ENCODE results near the gene ADGRG6. TPM values are rescaled to one million over a fixed set of nuclear protein-coding genes. Genes with fewer than 3 reads are reported as not detected.
A peak's percentile ranks its signal among the peaks of the same experiment; 100 is the strongest.

Gene ADGRG6
- polyA plus RNA-seq, 2 donors, result 6.8 to 7.0 TPM

DNA sequence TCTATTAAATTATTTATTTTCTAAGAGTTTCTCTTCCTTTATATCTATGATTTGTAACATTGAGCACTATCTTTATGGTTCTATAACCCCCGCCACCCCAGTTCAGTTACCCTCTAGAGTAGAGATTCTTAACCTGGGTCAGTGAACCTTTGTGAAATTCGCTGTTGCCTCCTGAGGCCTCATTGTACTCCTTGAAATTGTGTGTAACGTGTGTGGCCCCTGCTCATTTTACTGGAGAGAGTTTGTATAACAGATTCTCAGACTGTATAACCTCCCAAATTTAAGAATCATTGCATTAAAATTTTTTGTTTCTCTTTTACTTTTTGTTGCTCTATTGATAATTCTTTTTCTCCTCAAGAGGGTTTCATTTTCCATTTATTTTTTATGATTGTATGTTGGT is 65.3 kb downstream of the ADGRG6 start:
- H3K4me1 ChIP-seq (ENCODE audit: control insufficient read depth in 2 of 2, insufficient read depth in 2 of 2, low read length in 1 of 2), result no peaks in the 10 kb centered on the region
- H3K4me3 ChIP-seq (ENCODE audit: low read depth in 1 of 2, low read length in 2 of 2), result no peak overlapping the region
- no peaks in the 10 kb centered on the region for H3K27me3 ChIP-seq (ENCODE audit: control insufficient read depth in 1 of 2, insufficient read depth in 2 of 2, low read length in 2 of 2)
- no peaks in the 10 kb centered on the region for H3K36me3 ChIP-seq (ENCODE audit: control insufficient read depth in 2 of 2, insufficient read depth in 2 of 2, low read length in 1 of 2)
- H3K27ac ChIP-seq (ENCODE audit: low read depth in 2 of 2, low read length in 1 of 2), result no peak overlapping the region
- WGBS, 2 donors, result 89 to 94% methylated on average over 3 of the region's 3 CpGs
- H3K9me3 ChIP-seq (ENCODE audit: control insufficient read depth in 2 of 2, insufficient read depth in 1 of 2, low read depth in 1 of 2, low read length in 1 of 2), result no peaks in the 10 kb centered on the region

DNA sequence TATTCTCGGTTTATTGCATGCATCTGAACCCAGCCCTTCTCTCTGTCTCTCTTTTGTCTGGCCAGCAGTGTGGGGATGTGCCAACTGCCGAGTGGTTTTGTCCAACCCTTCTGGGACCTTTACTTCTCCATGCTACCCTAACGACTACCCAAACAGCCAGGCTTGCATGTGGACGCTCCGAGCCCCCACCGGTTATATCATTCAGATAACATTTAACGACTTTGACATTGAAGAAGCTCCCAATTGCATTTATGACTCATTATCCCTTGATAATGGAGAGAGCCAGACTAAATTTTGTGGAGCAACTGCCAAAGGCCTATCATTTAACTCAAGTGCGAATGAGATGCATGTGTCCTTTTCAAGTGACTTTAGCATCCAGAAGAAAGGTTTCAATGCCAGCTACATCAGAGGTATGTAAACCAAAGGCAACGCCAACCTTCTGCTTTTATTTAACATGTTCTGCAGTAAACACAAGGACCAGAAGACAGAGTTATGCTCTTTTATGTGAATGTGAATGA is 65.8 kb downstream of the ADGRG6 start:
- no peaks in the 10 kb centered on the region for H3K4me1 ChIP-seq (ENCODE audit: control insufficient read depth in 2 of 2, insufficient read depth in 2 of 2, low read length in 1 of 2)
- H3K27ac ChIP-seq (ENCODE audit: low read depth in 2 of 2, low read length in 1 of 2), result no peak overlapping the region
- H3K27me3 ChIP-seq (ENCODE audit: control insufficient read depth in 1 of 2, insufficient read depth in 2 of 2, low read length in 2 of 2), result no peaks in the 10 kb centered on the region
- no peaks in the 10 kb centered on the region for H3K9me3 ChIP-seq (ENCODE audit: control insufficient read depth in 2 of 2, insufficient read depth in 1 of 2, low read depth in 1 of 2, low read length in 1 of 2)
- H3K4me3 ChIP-seq (ENCODE audit: low read depth in 1 of 2, low read length in 2 of 2), result no peak overlapping the region
- 77 to 82% methylated on average over 9 of the region's 9 CpGs for WGBS, 2 donors
- H3K36me3 ChIP-seq (ENCODE audit: control insufficient read depth in 2 of 2, insufficient read depth in 2 of 2, low read length in 1 of 2), result no peaks in the 10 kb centered on the region

DNA sequence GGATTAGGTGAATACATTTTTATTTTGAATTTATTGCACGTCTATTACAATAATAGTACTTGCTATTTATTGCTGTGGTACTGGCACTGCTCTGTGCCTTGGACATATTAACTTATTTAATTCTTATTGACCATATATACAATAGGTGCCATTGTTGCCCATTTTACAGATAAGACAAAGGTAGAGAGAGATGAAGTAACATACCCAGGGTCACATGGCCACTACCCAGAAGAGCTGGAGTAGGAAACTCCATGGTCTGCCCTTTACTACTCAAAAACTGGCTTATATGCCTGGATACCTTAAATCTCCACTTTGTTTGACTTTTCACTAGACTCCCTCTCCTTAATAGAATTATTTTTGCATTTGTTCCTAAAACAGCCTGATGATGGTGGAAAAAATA is 67.5 kb downstream of the ADGRG6 start:
- H3K27ac ChIP-seq (ENCODE audit: low read depth in 2 of 2, low read length in 1 of 2), result no peak overlapping the region
- 86 to 92% methylated on average over 1 of the region's 1 CpG for WGBS, 2 donors
- no peaks in the 10 kb centered on the region for H3K27me3 ChIP-seq (ENCODE audit: control insufficient read depth in 1 of 2, insufficient read depth in 2 of 2, low read length in 2 of 2)
- no peaks in the 10 kb centered on the region for H3K9me3 ChIP-seq (ENCODE audit: control insufficient read depth in 2 of 2, insufficient read depth in 1 of 2, low read depth in 1 of 2, low read length in 1 of 2)
- H3K4me3 ChIP-seq (ENCODE audit: low read depth in 1 of 2, low read length in 2 of 2), result no peak overlapping the region
- H3K36me3 ChIP-seq (ENCODE audit: control insufficient read depth in 2 of 2, insufficient read depth in 2 of 2, low read length in 1 of 2), result no peaks in the 10 kb centered on the region
- H3K4me1 ChIP-seq (ENCODE audit: control insufficient read depth in 2 of 2, insufficient read depth in 2 of 2, low read length in 1 of 2), result no peaks in the 10 kb centered on the region

DNA sequence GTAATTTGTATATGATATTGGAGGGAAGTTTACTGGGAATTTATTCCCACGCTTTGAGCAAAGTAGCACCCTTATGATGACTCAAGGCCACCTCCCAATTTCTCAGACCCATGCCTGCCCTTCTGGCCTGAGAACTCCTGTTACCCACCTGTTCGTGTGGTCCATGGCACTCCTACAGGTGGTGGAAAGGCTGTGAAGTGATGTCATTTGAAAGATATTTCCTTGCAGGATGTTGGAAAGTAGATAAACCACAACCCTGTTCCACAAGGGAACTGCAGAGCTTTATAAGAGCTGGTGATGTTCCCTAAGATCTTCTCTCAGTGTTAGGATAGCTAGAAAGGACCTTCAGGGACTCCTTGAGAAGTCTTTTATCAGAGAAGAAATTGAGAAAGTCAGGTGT is 70.5 kb downstream of the ADGRG6 start:
- peaks cover 0 to 3% of the 10 kb centered on the region in 2 donors for H3K27me3 ChIP-seq (ENCODE audit: control insufficient read depth in 1 of 2, insufficient read depth in 2 of 2, low read length in 2 of 2)
- H3K36me3 ChIP-seq (ENCODE audit: control insufficient read depth in 2 of 2, insufficient read depth in 2 of 2, low read length in 1 of 2), result no peaks in the 10 kb centered on the region
- 50 to 54% methylated on average over 2 of the region's 2 CpGs for WGBS, 2 donors
- no peak overlapping the region for H3K27ac ChIP-seq (ENCODE audit: low read depth in 2 of 2, low read length in 1 of 2)
- no peak overlapping the region for H3K4me3 ChIP-seq (ENCODE audit: low read depth in 1 of 2, low read length in 2 of 2)
- no peaks in the 10 kb centered on the region for H3K9me3 ChIP-seq (ENCODE audit: control insufficient read depth in 2 of 2, insufficient read depth in 1 of 2, low read depth in 1 of 2, low read length in 1 of 2)
- H3K4me1 ChIP-seq (ENCODE audit: control insufficient read depth in 2 of 2, insufficient read depth in 2 of 2, low read length in 1 of 2), result no peaks in the 10 kb centered on the region

DNA sequence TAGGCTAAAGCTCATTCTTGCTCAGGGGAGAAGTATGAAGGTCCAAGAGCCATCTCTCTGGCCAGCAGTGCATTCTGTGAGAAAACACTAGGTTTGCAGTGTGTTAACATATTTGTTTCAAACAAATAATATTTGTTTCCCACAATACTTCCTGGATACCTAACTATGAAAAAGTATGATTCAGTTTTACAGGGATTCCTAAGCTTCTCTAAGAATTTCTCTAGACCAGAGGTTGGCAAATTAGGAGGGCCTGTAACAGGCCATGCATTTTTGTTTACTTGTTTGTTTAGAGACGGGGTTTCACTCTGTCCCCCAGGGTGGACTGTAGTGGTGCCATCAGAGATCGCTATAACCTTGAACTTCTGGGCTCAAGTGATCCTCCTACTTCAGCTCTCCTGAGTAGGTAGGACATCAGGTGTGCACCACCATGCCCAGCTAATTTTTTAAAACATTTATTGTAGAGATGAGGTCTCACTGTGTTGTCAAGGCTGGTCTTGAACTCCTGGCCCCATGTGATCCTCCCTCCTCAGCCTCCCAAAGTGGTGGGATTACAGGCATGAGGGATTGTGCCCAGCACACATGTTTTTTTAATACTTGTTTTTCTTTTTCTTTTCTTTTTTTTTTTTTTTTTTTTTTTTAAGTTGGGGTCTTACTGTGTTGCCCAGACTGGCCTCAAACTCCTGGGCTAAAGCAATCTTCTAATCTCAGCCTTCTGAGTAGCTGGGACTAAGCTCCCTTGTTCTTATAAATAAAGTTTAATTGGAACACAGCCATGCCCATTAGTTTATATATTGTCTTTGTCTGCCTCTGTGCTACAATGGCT is 71.7 kb downstream of the ADGRG6 start:
- Histone ChIP-seq H3K27ac (ENCODE audit: low read depth in 2 of 2, low read length in 1 of 2) (no peak overlapping the region), H3K4me3 (ENCODE audit: low read depth in 1 of 2, low read length in 2 of 2) (no peak overlapping the region), H3K9me3 (ENCODE audit: control insufficient read depth in 2 of 2, insufficient read depth in 1 of 2, low read depth in 1 of 2, low read length in 1 of 2) (no peaks in the 10 kb centered on the region), H3K36me3 (ENCODE audit: control insufficient read depth in 2 of 2, insufficient read depth in 2 of 2, low read length in 1 of 2) (no peaks in the 10 kb centered on the region), H3K4me1 (ENCODE audit: control insufficient read depth in 2 of 2, insufficient read depth in 2 of 2, low read length in 1 of 2) (no peaks in the 10 kb centered on the region), H3K27me3 (ENCODE audit: control insufficient read depth in 1 of 2, insufficient read depth in 2 of 2, low read length in 2 of 2) (peaks cover 0 to 3% of the 10 kb centered on the region in 2 donors)
- 75 to 89% methylated on average over 2 of the region's 2 CpGs for whole genome bisulfite sequencing, 2 donors

DNA sequence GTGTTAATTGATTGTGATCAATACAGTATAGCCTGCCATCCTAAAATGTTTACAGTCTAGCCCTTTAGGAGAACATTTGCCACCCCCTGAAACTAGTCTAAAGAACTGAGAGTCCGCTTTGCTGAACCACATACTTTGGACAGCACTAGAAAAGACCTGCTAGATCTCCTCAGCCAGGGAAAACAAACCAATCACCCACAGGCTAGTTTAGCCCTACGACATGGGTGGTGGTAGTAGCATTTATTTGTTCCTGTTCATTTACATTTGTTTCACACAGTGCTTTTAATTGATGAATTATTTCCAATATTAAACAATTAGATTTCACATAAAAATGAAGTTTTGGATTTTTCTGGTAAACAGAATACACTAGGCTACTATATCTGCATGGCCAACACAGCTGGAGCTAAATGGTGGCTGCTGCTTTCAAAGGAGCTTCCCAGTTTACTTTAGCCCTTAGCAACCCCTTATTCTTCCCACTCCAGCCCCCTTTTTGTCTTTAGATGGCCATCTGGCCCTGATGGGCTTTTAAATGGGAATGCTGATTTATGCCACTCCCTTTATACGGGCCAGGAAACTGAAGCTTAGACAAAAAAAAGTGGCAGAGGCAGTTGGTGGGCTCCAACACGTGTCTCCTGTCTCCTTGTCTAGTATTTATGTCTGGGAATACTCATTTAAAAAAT is 72.4 kb downstream of the ADGRG6 start:
- peaks cover 0 to 3% of the 10 kb centered on the region in 2 donors for H3K27me3 ChIP-seq (ENCODE audit: control insufficient read depth in 1 of 2, insufficient read depth in 2 of 2, low read length in 2 of 2)
- no peaks in the 10 kb centered on the region for H3K4me1 ChIP-seq (ENCODE audit: control insufficient read depth in 2 of 2, insufficient read depth in 2 of 2, low read length in 1 of 2)
- H3K4me3 ChIP-seq (ENCODE audit: low read depth in 1 of 2, low read length in 2 of 2), result no peak overlapping the region
- no peaks in the 10 kb centered on the region for H3K9me3 ChIP-seq (ENCODE audit: control insufficient read depth in 2 of 2, insufficient read depth in 1 of 2, low read depth in 1 of 2, low read length in 1 of 2)
- H3K27ac ChIP-seq (ENCODE audit: low read depth in 2 of 2, low read length in 1 of 2), result no peak overlapping the region
- WGBS, 2 donors, result 83 to 86% methylated on average over 4 of the region's 4 CpGs
- H3K36me3 ChIP-seq (ENCODE audit: control insufficient read depth in 2 of 2, insufficient read depth in 2 of 2, low read length in 1 of 2), result no peaks in the 10 kb centered on the region

DNA sequence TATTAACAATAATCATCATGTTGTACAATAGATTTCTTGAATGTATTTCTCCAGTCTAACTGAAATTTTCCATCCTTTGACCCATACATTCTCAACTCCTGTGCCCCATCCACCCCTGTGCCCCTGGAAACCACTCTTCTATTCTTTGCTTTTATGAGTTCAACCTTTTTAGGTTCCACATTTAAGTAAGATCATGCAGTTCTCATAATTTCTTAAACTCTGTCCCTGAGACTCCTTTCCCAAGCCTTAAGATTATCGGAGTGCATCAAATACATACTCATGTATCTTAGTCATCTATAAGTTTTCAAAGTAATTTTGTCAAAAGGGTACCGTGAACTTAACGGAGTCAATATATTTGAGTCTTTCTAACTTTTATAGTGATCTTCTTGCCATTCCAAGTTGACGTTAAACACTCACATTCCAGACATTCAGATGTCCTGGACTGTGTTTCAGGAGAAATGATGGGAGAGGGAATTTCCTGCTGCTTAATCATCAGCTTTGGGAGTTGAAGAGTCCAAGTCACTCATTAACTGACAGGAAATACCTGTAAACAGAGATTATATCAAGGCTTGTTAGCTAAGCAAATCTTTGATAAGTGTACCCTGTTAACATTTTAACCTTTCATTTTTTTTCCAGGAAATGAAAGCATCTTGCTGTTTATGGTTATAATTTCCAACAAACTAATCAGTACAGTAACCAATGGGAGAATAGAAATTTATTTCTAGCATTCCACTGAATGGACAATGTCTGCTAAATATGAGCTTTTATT is 73.3 kb downstream of the ADGRG6 start:
- Histone ChIP-seq H3K27ac (ENCODE audit: low read depth in 2 of 2, low read length in 1 of 2) (no peak overlapping the region), H3K27me3 (ENCODE audit: control insufficient read depth in 1 of 2, insufficient read depth in 2 of 2, low read length in 2 of 2) (peaks cover 0 to 3% of the 10 kb centered on the region in 2 donors), H3K36me3 (ENCODE audit: control insufficient read depth in 2 of 2, insufficient read depth in 2 of 2, low read length in 1 of 2) (no peaks in the 10 kb centered on the region), H3K4me1 (ENCODE audit: control insufficient read depth in 2 of 2, insufficient read depth in 2 of 2, low read length in 1 of 2) (no peaks in the 10 kb centered on the region), H3K4me3 (ENCODE audit: low read depth in 1 of 2, low read length in 2 of 2) (no peak overlapping the region), H3K9me3 (ENCODE audit: control insufficient read depth in 2 of 2, insufficient read depth in 1 of 2, low read depth in 1 of 2, low read length in 1 of 2) (no peaks in the 10 kb centered on the region)
- 42 to 51% methylated on average over 4 of the region's 4 CpGs for WGBS, 2 donors

DNA sequence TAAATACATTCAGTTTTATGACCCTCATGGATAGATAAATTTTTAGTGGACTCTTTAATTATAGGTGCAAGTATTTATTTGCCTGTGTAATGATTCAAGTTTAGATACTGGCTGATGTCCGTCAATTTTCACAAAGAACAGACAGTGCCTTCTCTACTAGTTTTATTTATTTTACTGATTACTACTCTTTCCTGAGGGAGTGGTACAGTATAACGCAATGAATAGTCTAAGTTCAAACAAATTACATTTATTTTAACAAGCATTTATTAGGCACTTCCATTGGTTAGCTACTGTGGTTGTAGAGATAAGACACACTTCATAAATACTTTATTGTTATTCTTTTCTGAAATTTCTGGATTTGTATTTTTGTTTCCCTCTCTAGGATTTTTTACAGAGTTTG is 74.3 kb downstream of the ADGRG6 start:
- H3K36me3 ChIP-seq (ENCODE audit: control insufficient read depth in 2 of 2, insufficient read depth in 2 of 2, low read length in 1 of 2), result no peaks in the 10 kb centered on the region
- 64 to 78% methylated on average over 2 of the region's 2 CpGs for WGBS, 2 donors
- H3K4me1 ChIP-seq (ENCODE audit: control insufficient read depth in 2 of 2, insufficient read depth in 2 of 2, low read length in 1 of 2), result no peaks in the 10 kb centered on the region
- H3K9me3 ChIP-seq (ENCODE audit: control insufficient read depth in 2 of 2, insufficient read depth in 1 of 2, low read depth in 1 of 2, low read length in 1 of 2), result no peaks in the 10 kb centered on the region
- peaks cover 0 to 3% of the 10 kb centered on the region in 2 donors for H3K27me3 ChIP-seq (ENCODE audit: control insufficient read depth in 1 of 2, insufficient read depth in 2 of 2, low read length in 2 of 2)
- H3K27ac ChIP-seq (ENCODE audit: low read depth in 2 of 2, low read length in 1 of 2), result no peak overlapping the region
- no peak overlapping the region for H3K4me3 ChIP-seq (ENCODE audit: low read depth in 1 of 2, low read length in 2 of 2)

DNA sequence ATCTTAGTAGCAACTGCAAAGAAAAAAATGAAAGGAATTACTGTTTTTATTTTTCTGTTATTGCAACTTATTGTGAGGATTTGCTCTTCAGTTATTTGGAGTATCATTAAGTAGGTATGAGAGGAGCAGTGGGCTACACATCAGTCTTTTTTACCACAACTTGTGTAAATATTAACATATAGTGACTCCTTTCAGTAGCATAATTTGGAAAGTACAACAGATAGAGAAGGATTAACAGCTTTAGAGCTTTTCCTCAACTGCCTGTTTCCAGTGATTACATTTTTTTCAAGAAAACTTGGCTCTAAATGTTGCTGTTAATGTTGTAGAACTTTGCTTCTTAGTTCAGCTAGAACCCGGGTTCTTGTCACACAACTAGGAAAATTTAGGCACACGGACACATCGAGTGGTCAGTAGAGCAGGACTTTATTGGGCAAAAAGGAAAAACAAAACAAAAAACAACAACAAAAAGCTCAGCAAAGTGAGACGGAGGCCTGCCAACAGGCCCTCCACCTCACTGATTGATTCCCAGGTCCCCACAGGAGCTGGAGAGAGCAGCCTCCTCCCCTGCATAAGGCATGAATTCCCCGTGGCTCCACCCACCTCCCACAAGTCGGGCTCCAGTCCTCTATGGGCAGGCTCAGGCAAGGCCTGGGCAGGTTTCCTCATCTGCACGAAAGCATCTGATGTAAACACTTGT is 75.1 kb downstream of the ADGRG6 start:
- Histone ChIP-seq H3K4me1 (ENCODE audit: control insufficient read depth in 2 of 2, insufficient read depth in 2 of 2, low read length in 1 of 2) (no peaks in the 10 kb centered on the region), H3K27ac (ENCODE audit: low read depth in 2 of 2, low read length in 1 of 2) (peak overlapping the region in 1 of 2 donors; percentile 55)
- WGBS, 2 donors, result 49 to 52% methylated on average over 7 of the region's 7 CpGs

More for the DNA sequence above, 75.1 kb downstream of the ADGRG6 start:
- Histone ChIP-seq H3K9me3 (ENCODE audit: control insufficient read depth in 2 of 2, insufficient read depth in 1 of 2, low read depth in 1 of 2, low read length in 1 of 2) (no peaks in the 10 kb centered on the region), H3K27me3 (ENCODE audit: control insufficient read depth in 1 of 2, insufficient read depth in 2 of 2, low read length in 2 of 2) (peaks cover 0 to 3% of the 10 kb centered on the region in 2 donors), H3K36me3 (ENCODE audit: control insufficient read depth in 2 of 2, insufficient read depth in 2 of 2, low read length in 1 of 2) (no peaks in the 10 kb centered on the region), H3K4me3 (ENCODE audit: low read depth in 1 of 2, low read length in 2 of 2) (peak overlapping the region in 1 of 2 donors; percentile 26)

Measured in esophagus (tissue), 2 donors.